Activated CD8-positive, alpha-beta T cell treated with anti-CD3 and anti-CD28 coated beads, Interleukin-2, amount 10 ng/mL, durations not matched to agents 7 days and 5 days (primary cell): ENCODE measurements around the gene NKAIN2. TPM values are rescaled to one million over a fixed set of nuclear protein-coding genes. Genes with fewer than 3 reads are reported as not detected.
"Not testable (repeated sequence)": the region's sequence is repeated elsewhere in the genome, so short reads cannot be mapped to it uniquely, and the experiment has no call there.

ENCODE experiments used
- ATAC-seq: fragments of 150-1000 bp; cut with Tn5 transposase; one replicate; pipeline ENCODE4 v1.10.0; 2021; ENCODE audit warnings: moderate library complexity
- CTCF ChIA-PET: fragments of 350-600 bp; sonication (Branson Sonifier 250); formaldehyde crosslinking; loops from one replicate; lab custom pipeline; 2021; ENCODE audit warnings: antibody characterized with exemption; lab: Charles Lee
- POLR2A ChIA-PET: fragments of 350-600 bp; sonication (Branson Sonifier 250); formaldehyde crosslinking; loops from one replicate; lab custom pipeline; 2021; ENCODE audit warnings: antibody characterized with exemption; lab: Charles Lee
- DNase-seq: peaks from one replicate; pipeline ENCODE4 v3.0.0-alpha.2; 2020
- H3K27ac Mint-ChIP-seq: one replicate; pipeline ENCODE4 v1.8.0; 2021; ENCODE audit warnings: mild to moderate bottlenecking, mixed read lengths
- H3K27me3 Mint-ChIP-seq: one replicate; pipeline ENCODE4 v1.8.0; 2021; ENCODE audit warnings: low read depth, mixed read lengths
- H3K36me3 Mint-ChIP-seq: one replicate; pipeline ENCODE4 v1.8.0; 2021; ENCODE audit warnings: low read depth, mixed read lengths
- H3K4me1 Mint-ChIP-seq: one replicate; pipeline ENCODE4 v1.8.0; 2021; ENCODE audit warnings: low read depth, mixed read lengths
- H3K4me3 Mint-ChIP-seq: one replicate; pipeline ENCODE4 v1.8.0; 2021; ENCODE audit warnings: mild to moderate bottlenecking, mixed read lengths
- H3K9me3 Mint-ChIP-seq: one replicate; pipeline ENCODE4 v1.8.0; 2022; ENCODE audit warnings: mixed read lengths; ENCODE audit not compliant: insufficient read depth
- total RNA-seq, 2 experiments: library from RNA; stranded (reverse); gene quantifications; one replicate each; pipeline ENCODE4 v1.2.3, GENCODE V29; 2021

Gene NKAIN2
- total RNA-seq, 2 experiments from 2014 or later = not detected

GRCh38 chr6:124524491-124525200 lies 721.0 kb downstream of the NKAIN2 start:
- ChIA-PET POLR2A (no interaction called here), CTCF (no interaction called here)
- Mint-ChIP-seq H3K4me3 (no peak overlapping the region), H3K27me3 (no peaks in the 10 kb centered on the region), H3K36me3 (no peaks in the 10 kb centered on the region), H3K9me3 (no peaks in the 10 kb centered on the region), H3K27ac (no peak overlapping the region), H3K4me1 (no peaks in the 10 kb centered on the region)
- ATAC-seq (no peak), DNase-seq (no peak)

DNA sequence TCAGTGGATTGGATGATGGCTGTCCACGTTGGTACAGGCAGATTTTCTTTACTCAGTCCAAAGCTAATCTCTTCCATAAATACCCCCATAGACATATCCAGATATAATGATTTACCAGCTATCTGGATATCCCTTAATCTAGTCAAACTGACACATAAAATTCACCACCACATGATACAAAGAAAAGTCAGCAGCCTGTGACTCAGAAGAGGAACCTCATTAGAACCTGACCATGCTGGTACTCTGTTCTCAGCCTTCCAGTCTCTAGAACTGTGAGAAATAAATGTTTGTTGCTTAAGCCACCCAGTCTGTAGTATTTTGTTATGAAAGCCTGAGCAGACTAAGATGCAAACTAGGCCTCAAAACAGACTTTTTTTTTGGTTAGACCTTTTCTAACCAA lies 727.3 kb downstream of the NKAIN2 start:
- ATAC-seq (no peak), DNase-seq (no peak)
- Mint-ChIP-seq H3K9me3 (no peaks in the 10 kb centered on the region), H3K4me1 (no peaks in the 10 kb centered on the region), H3K27ac (no peak overlapping the region), H3K27me3 (no peaks in the 10 kb centered on the region), H3K4me3 (no peak overlapping the region), H3K36me3 (no peaks in the 10 kb centered on the region)
- ChIA-PET POLR2A (no interaction called here), CTCF (no interaction called here)

GRCh38 chr6:124535299-124535698 lies 731.6 kb downstream of the NKAIN2 start:
- CTCF ChIA-PET = no interaction called here
- DNase-seq (no peak), ATAC-seq (no peak)
- POLR2A ChIA-PET = no interaction called here
- Mint-ChIP-seq H3K4me1 (no peaks in the 10 kb centered on the region), H3K27ac (no peak overlapping the region), H3K27me3 (no peaks in the 10 kb centered on the region), H3K4me3 (no peak overlapping the region), H3K36me3 (no peaks in the 10 kb centered on the region), H3K9me3 (no peaks in the 10 kb centered on the region)

DNA sequence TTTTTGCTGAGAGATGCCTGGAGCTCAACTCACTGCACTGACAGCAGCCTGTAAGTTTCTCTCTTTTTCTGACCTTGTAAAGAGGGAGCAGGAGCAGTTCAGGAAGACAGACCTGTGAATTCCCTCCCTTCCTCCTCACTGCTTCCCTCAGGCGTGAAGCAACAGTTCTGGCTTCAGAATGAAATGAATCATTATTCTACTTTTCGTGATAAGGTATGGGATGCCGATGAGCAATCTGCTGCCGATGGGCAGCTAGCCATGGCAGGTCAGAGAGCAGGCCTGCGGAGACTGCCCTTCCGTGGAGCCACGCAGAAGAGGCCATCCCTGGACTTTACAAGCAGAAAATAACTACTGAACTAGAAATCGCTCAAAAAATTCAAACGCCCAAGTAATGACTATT lies 732.1 kb downstream of the NKAIN2 start:
- no peak for DNase-seq
- no peak for ATAC-seq
- ChIA-PET CTCF (no interaction called here), POLR2A (no interaction called here)
- Mint-ChIP-seq H3K9me3 (no peaks in the 10 kb centered on the region), H3K4me3 (no peak overlapping the region), H3K36me3 (no peaks in the 10 kb centered on the region), H3K27ac (no peak overlapping the region), H3K27me3 (no peaks in the 10 kb centered on the region), H3K4me1 (no peaks in the 10 kb centered on the region)

DNA sequence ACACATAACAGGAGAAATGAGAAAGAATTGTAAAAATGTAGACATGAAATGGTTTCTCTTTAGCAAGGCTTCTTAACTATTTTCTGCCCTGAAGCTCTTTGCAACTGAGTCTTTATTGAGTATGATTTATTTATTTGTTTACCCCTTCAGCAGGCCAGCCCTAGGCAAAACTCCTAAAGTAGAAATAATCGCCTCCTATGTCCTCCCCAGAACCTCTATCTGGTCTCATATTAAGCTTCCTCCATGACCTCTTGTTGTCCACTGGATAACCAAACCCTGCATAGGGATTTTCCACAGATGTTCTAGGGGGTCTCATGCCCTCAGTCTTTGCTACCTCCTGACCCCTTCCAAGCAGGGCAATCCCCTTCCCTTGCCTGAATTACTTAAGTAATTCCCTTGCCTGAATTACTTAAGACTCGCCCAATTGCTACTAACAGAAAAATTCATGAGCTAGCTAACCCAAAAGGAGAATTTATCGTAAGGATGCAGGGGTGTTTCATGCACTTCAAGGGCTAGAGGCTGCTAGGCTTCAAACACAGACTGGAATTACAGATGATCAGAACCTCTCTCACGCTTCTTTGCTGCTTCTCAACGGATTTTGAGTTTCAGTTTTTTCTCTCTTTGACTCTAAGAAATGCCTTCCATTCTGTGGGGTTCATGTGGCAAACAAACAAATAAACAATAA lies 732.6 kb downstream of the NKAIN2 start:
- ATAC-seq = no peak
- no peaks in the 10 kb centered on the region for H3K4me1 Mint-ChIP-seq
- H3K27ac Mint-ChIP-seq = no peak overlapping the region
- no peak for DNase-seq
- POLR2A ChIA-PET = no interaction called here
- H3K4me3 Mint-ChIP-seq = no peak overlapping the region
- CTCF ChIA-PET = no interaction called here
- no peaks in the 10 kb centered on the region for H3K9me3 Mint-ChIP-seq
- no peaks in the 10 kb centered on the region for H3K27me3 Mint-ChIP-seq
- no peaks in the 10 kb centered on the region for H3K36me3 Mint-ChIP-seq

GRCh38 chr6:124536842-124537191 lies 733.2 kb downstream of the NKAIN2 start:
- H3K4me3 Mint-ChIP-seq = no peak overlapping the region
- no peak for ATAC-seq
- H3K36me3 Mint-ChIP-seq = no peaks in the 10 kb centered on the region
- no peaks in the 10 kb centered on the region for H3K4me1 Mint-ChIP-seq
- ChIA-PET POLR2A (no interaction called here), CTCF (no interaction called here)
- no peaks in the 10 kb centered on the region for H3K9me3 Mint-ChIP-seq
- DNase-seq = no peak
- no peak overlapping the region for H3K27ac Mint-ChIP-seq
- no peaks in the 10 kb centered on the region for H3K27me3 Mint-ChIP-seq

DNA sequence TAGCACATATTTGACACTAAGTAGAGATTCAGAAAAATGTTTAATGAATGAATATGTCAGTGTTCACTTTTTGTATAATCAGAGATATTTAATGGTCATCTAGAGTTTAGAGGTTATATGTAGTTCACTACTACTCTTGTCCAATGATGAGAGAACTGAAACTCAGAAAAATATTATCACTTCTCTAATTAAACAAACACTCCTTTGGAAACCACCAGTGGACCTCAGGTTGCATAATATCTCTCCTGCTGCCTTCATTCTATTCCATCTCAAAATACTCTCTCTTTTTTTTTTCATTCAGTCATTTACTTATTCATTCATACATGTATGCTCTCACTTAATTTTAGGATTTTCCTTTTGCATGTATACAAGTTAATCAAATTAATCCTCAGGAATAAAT lies 735.4 kb downstream of the NKAIN2 start:
- CTCF ChIA-PET = no interaction called here
- H3K4me1 Mint-ChIP-seq = no peaks in the 10 kb centered on the region
- H3K4me3 Mint-ChIP-seq = no peak overlapping the region
- no peaks in the 10 kb centered on the region for H3K36me3 Mint-ChIP-seq
- DNase-seq (no peak), ATAC-seq (no peak)
- H3K9me3 Mint-ChIP-seq = no peaks in the 10 kb centered on the region
- H3K27me3 Mint-ChIP-seq = no peaks in the 10 kb centered on the region
- no peak overlapping the region for H3K27ac Mint-ChIP-seq
- POLR2A ChIA-PET = no interaction called here

DNA sequence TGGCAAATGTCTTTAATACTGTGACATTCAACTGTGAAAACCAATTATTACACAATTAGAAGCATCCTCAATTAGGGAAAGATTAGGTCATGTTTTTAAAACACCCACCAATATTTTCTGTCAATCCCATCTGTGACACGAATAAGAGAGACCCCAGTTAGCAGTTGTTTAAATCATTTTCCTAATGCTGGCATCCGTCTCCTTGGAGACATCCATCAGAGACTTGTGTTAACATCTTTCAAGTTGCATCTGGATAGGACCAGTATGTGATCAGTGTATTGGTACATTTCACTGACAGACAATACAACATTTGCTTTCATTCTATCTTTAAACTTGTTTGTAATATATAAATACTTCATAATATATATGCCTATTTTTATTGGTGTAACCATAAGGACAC lies 737.9 kb downstream of the NKAIN2 start:
- CTCF ChIA-PET = no interaction called here
- H3K4me3 Mint-ChIP-seq = no peak overlapping the region
- ATAC-seq (no peak), DNase-seq (no peak)
- POLR2A ChIA-PET = no interaction called here
- H3K27me3 Mint-ChIP-seq = no peaks in the 10 kb centered on the region
- no peaks in the 10 kb centered on the region for H3K4me1 Mint-ChIP-seq
- no peaks in the 10 kb centered on the region for H3K36me3 Mint-ChIP-seq
- H3K9me3 Mint-ChIP-seq = no peaks in the 10 kb centered on the region
- H3K27ac Mint-ChIP-seq = no peak overlapping the region

DNA sequence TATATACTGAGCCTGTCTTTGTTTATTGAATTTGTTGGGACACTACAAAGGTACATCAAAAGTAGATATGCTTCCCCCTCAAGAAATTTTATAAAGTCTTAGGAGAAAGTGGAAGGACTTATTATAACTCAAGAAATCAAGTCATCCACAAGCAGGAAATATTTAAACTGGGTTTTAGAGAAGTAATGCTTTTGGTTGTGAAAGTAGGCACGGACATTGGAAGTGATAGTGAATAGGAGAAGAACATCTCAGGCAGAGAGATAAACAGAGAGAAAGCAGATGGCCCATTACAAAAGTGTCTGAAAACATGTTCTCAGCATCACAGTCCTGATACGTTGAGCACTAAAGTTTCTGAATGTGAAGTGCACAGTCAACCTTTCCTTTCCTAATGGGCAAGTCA lies 742.9 kb downstream of the NKAIN2 start:
- no peaks in the 10 kb centered on the region for H3K9me3 Mint-ChIP-seq
- H3K27ac Mint-ChIP-seq = no peak overlapping the region
- ChIA-PET CTCF (no interaction called here), POLR2A (no interaction called here)
- no peak overlapping the region for H3K4me3 Mint-ChIP-seq
- H3K4me1 Mint-ChIP-seq = no peaks in the 10 kb centered on the region
- H3K36me3 Mint-ChIP-seq = no peaks in the 10 kb centered on the region
- ATAC-seq = no peak
- H3K27me3 Mint-ChIP-seq = no peaks in the 10 kb centered on the region
- no peak for DNase-seq

GRCh38 chr6:124551711-124552233 lies 748.1 kb downstream of the NKAIN2 start:
- no peaks in the 10 kb centered on the region for H3K36me3 Mint-ChIP-seq
- ChIA-PET CTCF (no interaction called here), POLR2A (no interaction called here)
- no peak overlapping the region for H3K27ac Mint-ChIP-seq
- no peaks in the 10 kb centered on the region for H3K4me1 Mint-ChIP-seq
- ATAC-seq (no peak), DNase-seq (no peak)
- no peak overlapping the region for H3K4me3 Mint-ChIP-seq
- H3K27me3 Mint-ChIP-seq = no peaks in the 10 kb centered on the region
- H3K9me3 Mint-ChIP-seq = no peaks in the 10 kb centered on the region

- ChIA-PET CTCF (no interaction called here), POLR2A (no interaction called here)
- DNase-seq = no peak
- Mint-ChIP-seq H3K27ac (no peak overlapping the region), H3K36me3 (no peaks in the 10 kb centered on the region), H3K4me1 (no peaks in the 10 kb centered on the region), H3K9me3 (no peaks in the 10 kb centered on the region), H3K4me3 (no peak overlapping the region), H3K27me3 (no peaks in the 10 kb centered on the region)
- no peak for ATAC-seq
Observed at GRCh38 chr6:124557873-124558272, 754.2 kb downstream of the NKAIN2 start.

- ATAC-seq, H3K9me3 Mint-ChIP-seq, H3K27ac Mint-ChIP-seq, H3K27me3 Mint-ChIP-seq, H3K4me1 Mint-ChIP-seq, DNase-seq, CTCF ChIA-PET, H3K36me3 Mint-ChIP-seq, POLR2A ChIA-PET, H3K4me3 Mint-ChIP-seq: not testable (repeated sequence)
Observed at GRCh38 chr6:124560078-124560477, 756.4 kb downstream of the NKAIN2 start.
